Right atrium auricular region (tissue), 2 donors: ENCODE measurements around the gene BABAM2. TPM values are rescaled to one million over a fixed set of nuclear protein-coding genes. Genes with fewer than 3 reads are reported as not detected.

Experiments used
- DNase-seq: peaks from one replicate; pipeline ENCODE4 v3.0.0-alpha.2; 2019; ENCODE audit warnings: low spot score
- H3K27ac ChIP-seq, 2 donors: fragments of 200-600 bp; sonication (generic); 1 replicate in 1 of 2; 2 replicates in 1 of 2; pipeline ENCODE4 v1.5.1; 2016 to 2019
- H3K27me3 ChIP-seq, 2 donors: fragments of 200-600 bp; sonication (generic); one replicate each; pipeline versions ENCODE4 v1.5.1 to v1.6.0; 2017 to 2019
- H3K36me3 ChIP-seq: fragments of 200-600 bp; sonication (generic); one replicate; pipeline ENCODE4 v1.5.1; 2016
- H3K4me1 ChIP-seq, 2 donors: fragments of 200-600 bp; sonication (generic); one replicate each; pipeline versions ENCODE4 v1.5.1 to v1.6.0; 2017 to 2019
- H3K4me3 ChIP-seq, 2 donors: fragments of 200-600 bp; sonication (generic); 1 replicate in 1 of 2; 2 replicates in 1 of 2; pipeline ENCODE4 v1.5.1; 2017 to 2019; ENCODE audit warnings: mild to moderate bottlenecking in 1 of 2, moderate library complexity in 1 of 2
- H3K9me3 ChIP-seq, 2 donors: fragments of 200-600 bp; sonication (generic); one replicate each; pipeline ENCODE4 v1.5.1; 2019
- total RNA-seq, 2 donors: library from RNA; depleted of rRNA; stranded (reverse); fragments of >200 nt; gene quantifications; one replicate each; pipeline ENCODE4 v1.1.0, GENCODE V29; 2016
- TF ChIP-seq, protein P1 (sequence below), 2 donors: fragments of 200-600 bp; sonication (generic); IDR thresholded peaks; one replicate each; pipeline ENCODE4 v1.5.1; 2019; ENCODE audit warnings: antibody characterized with exemption in 2 of 2

The BABAM2 gene
- total RNA-seq, 2 donors from 2014 or later: 58.8 to 60.6 TPM

DNA sequence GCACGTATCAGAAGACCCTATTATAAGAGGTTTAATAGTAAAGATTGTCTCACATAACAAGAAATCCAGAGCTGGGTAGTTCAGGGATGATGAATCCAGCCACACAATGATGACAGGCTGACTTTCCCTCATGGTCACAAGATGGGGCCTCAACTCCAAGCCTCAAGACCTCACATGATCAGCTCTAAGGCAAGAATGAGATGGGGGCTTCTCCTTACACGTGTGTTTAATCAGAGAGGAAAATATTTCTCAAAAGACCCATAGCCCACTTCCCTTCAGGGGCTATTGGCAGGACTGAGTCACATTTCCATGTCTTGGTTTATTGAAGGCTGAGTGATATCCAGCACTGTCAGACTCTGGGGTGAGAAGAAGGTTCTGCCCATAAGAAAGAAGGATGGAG lies 402.0 kb downstream of the BABAM2 start:
- Histone ChIP-seq H3K27me3 (no peaks in the 10 kb centered on the region), H3K4me3 (no peak overlapping the region), H3K4me1 (no peaks in the 10 kb centered on the region), H3K36me3 (no peaks in the 10 kb centered on the region), H3K9me3 (no peaks in the 10 kb centered on the region), H3K27ac (no peak overlapping the region)
- TF ChIP-seq, protein P1, sequence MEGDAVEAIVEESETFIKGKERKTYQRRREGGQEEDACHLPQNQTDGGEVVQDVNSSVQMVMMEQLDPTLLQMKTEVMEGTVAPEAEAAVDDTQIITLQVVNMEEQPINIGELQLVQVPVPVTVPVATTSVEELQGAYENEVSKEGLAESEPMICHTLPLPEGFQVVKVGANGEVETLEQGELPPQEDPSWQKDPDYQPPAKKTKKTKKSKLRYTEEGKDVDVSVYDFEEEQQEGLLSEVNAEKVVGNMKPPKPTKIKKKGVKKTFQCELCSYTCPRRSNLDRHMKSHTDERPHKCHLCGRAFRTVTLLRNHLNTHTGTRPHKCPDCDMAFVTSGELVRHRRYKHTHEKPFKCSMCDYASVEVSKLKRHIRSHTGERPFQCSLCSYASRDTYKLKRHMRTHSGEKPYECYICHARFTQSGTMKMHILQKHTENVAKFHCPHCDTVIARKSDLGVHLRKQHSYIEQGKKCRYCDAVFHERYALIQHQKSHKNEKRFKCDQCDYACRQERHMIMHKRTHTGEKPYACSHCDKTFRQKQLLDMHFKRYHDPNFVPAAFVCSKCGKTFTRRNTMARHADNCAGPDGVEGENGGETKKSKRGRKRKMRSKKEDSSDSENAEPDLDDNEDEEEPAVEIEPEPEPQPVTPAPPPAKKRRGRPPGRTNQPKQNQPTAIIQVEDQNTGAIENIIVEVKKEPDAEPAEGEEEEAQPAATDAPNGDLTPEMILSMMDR (IDR thresholded peaks at IDR 0.05): no peak
- DNase-seq: no peak

DNA sequence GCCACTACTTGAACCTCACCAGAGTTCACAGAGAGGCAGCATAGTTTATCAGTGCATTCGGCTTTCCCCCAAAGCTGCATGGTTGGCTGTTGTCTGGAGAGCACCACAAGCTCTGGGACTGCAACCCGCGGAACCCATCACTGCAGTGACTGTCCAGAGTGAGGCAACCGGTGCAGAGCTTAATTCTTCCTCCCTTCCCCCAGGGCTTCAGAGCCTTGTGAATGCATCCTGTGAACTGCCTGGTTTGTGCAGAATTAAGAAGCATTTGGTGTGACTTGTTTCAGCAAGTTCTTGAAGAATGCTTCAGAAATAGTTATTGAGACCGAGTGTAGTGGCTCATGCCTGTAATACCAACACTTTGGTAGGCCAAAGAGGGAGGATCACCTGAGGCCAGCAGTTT lies 402.9 kb downstream of the BABAM2 start:
- H3K9me3 ChIP-seq: no peaks in the 10 kb centered on the region
- no peak overlapping the region for H3K27ac ChIP-seq
- H3K4me1 ChIP-seq: no peaks in the 10 kb centered on the region
- H3K4me3 ChIP-seq: no peak overlapping the region
- TF ChIP-seq, protein P1 (IDR thresholded peaks at IDR 0.05): no peak
- DNase-seq: no peak
- H3K36me3 ChIP-seq: no peaks in the 10 kb centered on the region
- H3K27me3 ChIP-seq: no peaks in the 10 kb centered on the region

DNA sequence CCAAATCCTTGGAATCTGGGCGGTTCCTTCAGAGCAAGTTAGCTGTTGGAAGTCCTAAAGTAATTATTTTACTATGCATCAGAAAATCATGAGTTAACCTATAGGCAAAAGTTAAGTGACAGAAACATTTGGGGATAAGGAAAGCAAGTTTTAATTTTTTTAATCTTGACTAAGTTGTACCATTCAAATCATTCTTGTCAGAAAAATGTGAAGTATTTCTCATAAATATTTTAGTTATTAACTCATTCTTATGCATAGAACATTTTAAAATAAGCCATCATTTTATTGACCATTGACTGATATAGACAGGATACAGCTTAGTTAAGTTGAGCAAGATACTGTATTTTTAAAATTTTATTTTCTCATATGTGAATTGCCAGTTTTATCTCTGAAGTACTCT lies 403.9 kb downstream of the BABAM2 start:
- TF ChIP-seq, protein P1 (IDR thresholded peaks at IDR 0.05): no peak
- no peak overlapping the region for H3K27ac ChIP-seq
- H3K27me3 ChIP-seq: no peaks in the 10 kb centered on the region
- no peak for DNase-seq
- no peaks in the 10 kb centered on the region for H3K4me1 ChIP-seq
- H3K4me3 ChIP-seq: no peak overlapping the region
- H3K9me3 ChIP-seq: no peaks in the 10 kb centered on the region
- H3K36me3 ChIP-seq: no peaks in the 10 kb centered on the region

DNA sequence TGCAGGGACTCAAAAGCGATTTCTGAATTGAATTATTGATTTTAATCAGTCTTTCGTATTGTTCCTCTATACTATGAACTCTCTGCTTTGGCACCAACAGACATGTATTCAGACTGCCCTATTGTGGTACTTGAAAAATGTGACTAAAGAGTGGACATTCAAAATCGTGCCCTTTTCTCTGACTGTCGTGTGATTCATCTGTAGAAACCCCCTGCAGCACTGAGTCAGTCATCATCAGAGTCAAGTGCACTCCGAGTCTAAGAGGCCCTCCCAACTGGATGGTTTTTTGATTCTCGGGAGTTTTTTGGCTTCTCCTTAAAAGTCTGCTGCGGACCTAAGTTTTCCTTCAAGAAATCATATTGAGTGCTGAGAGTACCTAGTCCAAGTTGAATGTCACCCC lies 405.7 kb downstream of the BABAM2 start:
- H3K27ac ChIP-seq: no peak overlapping the region
- H3K4me3 ChIP-seq: no peak overlapping the region
- no peaks in the 10 kb centered on the region for H3K36me3 ChIP-seq
- H3K9me3 ChIP-seq: no peaks in the 10 kb centered on the region
- TF ChIP-seq, protein P1 (IDR thresholded peaks at IDR 0.05): no peak
- DNase-seq: no peak
- no peaks in the 10 kb centered on the region for H3K4me1 ChIP-seq
- no peaks in the 10 kb centered on the region for H3K27me3 ChIP-seq

DNA sequence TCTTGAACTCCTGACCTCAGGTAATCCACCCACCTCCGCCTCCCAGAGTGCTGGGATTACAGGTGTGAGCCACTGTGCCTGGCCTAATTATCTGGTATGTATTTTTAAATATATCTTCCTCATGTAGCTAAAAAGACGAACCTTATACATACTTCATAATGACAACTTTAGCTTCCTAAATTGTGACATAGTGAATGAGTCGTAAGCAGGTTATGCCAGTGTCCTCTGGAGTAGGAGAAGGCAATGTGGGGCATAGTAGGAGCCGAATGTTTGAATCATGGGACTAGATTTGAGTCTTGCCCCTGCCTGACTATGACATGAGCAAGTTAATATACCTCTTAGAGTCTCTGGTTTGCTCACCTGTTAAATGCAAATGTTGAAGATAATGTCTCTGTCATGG lies 406.4 kb downstream of the BABAM2 start:
- TF ChIP-seq, protein P1 (IDR thresholded peaks at IDR 0.05): no peak
- Histone ChIP-seq H3K27me3 (no peaks in the 10 kb centered on the region), H3K9me3 (no peaks in the 10 kb centered on the region), H3K4me3 (no peak overlapping the region), H3K36me3 (no peaks in the 10 kb centered on the region), H3K27ac (no peak overlapping the region), H3K4me1 (no peaks in the 10 kb centered on the region)
- no peak for DNase-seq

DNA sequence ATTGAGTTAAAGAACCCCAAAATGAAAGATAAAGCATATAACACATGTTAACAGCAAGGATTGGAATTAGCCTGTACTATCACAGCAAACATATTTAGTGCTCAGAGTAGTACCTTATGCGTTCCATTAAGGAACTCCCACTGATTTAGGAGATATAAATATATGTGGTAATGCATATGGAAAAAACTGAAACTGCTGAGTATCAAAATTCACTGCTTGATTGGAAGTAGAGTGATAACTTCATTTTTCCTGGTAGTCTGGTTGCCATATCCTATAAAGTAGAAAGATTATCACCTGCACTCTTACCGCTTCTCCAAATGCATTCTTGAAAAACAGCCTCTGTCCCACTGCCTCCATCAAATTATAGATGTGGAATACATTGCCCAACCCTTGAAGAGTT lies 407.0 kb downstream of the BABAM2 start:
- H3K9me3 ChIP-seq: no peaks in the 10 kb centered on the region
- no peaks in the 10 kb centered on the region for H3K4me1 ChIP-seq
- no peaks in the 10 kb centered on the region for H3K36me3 ChIP-seq
- DNase-seq: no peak
- H3K27ac ChIP-seq: no peak overlapping the region
- no peaks in the 10 kb centered on the region for H3K27me3 ChIP-seq
- H3K4me3 ChIP-seq: no peak overlapping the region
- TF ChIP-seq, protein P1 (IDR thresholded peaks at IDR 0.05): no peak
